HG03066 (cell line): ENCODE results near the gene ERBB2.

ENCODE experiments used
- ATAC-seq: cut with Tn5 transposase; IDR thresholded peaks from one replicate; pipeline ENCODE4 v1.9.1; 2021; ENCODE audit warnings: low read depth; ENCODE audit not compliant: unreplicated experiment

The ERBB2 gene

DNA sequence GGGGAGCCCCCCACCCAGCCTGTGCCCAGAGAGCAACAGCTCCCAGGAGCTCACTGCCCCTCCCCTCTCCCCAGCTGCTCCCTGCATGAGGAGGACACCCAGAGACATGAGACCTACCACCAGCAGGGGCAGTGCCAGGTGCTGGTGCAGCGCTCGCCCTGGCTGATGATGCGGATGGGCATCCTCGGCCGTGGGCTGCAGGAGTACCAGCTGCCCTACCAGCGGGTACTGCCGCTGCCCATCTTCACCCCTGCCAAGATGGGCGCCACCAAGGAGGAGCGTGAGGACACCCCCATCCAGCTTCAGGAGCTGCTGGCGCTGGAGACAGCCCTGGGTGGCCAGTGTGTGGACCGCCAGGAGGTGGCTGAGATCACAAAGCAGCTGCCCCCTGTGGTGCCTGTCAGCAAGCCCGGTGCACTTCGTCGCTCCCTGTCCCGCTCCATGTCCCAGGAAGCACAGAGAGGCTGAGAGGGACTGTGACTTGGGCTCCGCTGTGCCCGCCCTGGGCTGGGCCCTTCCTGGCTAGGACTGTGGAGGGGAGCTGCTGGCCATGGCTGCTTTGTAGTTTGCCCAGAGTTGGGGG lies 34.1 kb upstream of the ERBB2 start:
- ATAC-seq = no peak

DNA sequence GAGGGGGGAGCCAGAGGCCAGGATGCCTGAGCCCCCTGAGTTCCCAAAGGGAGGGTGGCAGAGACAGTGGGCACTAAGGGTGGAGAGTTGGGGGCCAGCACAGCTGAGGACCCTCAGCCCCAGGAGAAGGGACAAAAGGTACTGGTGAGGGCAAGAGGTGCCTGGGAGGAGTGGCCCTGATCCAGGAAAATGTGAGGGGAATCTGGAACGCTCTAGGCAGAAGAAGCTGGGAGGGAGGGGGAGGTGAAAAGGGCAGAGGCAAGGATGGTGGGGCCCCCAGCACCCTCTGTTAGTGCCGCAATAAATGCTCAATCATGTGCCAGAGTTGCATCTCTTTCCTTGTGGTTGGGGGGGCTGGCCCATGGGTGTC lies 33.6 kb upstream of the ERBB2 start:
- ATAC-seq = no peak

DNA sequence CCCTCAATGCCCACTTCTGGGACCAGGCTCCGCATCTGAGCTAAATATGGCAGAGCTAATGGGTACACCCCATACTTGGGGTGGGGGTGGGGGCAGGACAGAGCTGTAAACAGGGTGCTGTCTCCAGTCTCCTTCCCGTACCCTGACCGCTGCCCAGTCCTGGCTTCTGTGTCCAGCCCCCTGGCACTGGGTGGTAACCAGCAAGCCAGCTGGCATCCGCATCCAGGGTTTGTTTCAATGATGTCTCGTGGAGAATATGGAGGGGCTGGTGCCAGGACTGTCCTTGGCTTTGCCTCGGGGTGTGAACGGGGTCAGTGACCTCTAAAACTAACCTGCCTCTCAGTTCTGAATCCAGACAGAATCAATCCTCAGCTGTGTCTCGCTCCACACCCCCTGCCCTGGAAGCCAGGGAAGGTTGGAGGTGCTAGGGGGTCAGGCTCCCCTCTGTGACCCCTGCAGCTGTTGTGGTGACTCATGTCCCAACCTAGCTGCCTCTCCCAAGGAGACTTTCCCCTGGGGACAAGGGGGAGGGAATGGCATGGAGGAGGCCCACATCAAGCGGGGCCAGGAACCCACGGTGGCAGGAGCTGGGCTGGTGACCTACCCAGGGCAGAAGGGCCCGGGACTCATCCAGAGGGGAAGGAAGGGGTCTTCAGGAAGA lies 33.1 kb upstream of the ERBB2 start:
- no peak for ATAC-seq

DNA sequence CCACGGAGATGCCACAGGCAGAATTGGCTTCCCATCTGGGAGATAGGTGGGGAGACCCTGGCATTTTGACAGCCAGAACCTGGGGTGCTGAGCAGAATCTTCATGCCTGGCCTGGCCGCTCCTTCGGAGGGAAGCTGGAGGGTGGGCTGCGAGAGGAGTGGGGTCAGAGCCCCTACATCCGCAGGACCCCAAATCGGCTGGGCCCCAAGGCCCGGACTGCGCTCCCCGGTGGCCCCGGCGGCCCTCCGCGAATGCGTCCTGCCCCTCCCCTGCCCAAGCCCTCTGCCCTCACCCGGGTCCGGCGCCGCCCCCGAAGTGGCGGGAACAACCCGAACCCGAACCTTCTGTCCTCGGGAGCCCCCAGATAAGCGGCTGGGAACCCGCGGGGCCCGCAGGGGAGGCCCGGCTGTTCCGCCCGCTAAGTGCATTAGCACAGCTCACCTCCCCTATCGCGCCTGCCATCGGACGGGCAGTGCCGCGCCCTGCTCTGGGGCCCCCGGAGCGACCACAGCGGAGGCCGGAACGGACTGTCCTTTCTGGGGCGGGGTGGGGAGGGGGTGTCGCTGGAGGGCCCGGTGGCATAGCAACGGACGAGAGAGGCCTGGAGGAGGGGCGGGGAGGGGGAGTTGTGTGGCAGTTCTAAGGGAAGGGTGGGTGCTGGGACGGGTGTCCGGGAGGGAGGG lies 32.5 kb upstream of the ERBB2 start:
- ATAC-seq = no peak

DNA sequence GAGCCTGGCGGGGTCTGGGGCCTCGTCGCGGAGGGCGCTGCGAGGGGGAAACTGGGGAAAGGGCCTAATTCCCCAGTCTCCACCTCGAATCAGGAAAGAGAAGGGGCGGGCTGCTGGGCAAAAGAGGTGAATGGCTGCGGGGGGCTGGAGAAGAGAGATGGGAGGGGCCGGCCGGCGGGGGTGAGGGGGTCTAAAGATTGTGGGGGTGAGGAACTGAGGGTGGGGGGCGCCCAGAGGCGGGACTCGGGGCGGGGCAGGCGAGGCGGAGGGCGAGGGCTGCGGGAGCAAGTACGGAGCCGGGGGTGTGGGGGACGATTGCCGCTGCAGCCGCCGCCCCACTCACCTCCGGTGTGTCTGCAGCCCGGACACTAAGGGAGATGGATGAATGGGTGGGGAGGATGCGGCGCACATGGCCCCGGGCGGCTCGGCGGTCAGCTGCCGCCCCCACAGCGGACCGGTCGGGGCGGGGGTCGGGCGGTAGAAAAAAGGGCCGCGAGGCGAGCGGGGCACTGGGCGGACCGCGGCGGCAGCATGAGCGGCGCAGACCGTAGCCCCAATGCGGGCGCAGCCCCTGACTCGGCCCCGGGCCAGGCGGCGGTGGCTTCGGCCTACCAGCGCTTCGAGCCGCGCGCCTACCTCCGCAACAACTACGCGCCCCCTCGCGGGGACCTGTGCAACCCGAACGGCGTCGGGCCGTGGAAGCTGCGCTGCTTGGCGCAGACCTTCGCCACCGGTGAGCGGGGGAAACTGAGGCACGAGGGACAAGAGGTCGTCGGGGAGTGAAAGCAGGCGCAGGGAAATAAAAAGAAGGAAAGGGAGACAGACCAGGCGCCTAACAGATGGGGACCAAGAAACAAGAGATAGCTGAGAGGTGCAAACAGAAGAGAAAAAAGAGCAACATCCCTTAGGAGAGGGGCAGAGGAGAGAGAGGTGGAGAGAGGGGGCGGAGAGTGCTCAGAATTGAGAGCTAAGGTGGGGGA lies 31.6 kb upstream of the ERBB2 start, which contains the start of gene PNMT:
Gene PNMT, plus strand, starts transcription at position 509 of the 980 bp plus-strand sequence. Its CDS starts 23 bp downstream, at position 532.
- no peak for ATAC-seq

DNA sequence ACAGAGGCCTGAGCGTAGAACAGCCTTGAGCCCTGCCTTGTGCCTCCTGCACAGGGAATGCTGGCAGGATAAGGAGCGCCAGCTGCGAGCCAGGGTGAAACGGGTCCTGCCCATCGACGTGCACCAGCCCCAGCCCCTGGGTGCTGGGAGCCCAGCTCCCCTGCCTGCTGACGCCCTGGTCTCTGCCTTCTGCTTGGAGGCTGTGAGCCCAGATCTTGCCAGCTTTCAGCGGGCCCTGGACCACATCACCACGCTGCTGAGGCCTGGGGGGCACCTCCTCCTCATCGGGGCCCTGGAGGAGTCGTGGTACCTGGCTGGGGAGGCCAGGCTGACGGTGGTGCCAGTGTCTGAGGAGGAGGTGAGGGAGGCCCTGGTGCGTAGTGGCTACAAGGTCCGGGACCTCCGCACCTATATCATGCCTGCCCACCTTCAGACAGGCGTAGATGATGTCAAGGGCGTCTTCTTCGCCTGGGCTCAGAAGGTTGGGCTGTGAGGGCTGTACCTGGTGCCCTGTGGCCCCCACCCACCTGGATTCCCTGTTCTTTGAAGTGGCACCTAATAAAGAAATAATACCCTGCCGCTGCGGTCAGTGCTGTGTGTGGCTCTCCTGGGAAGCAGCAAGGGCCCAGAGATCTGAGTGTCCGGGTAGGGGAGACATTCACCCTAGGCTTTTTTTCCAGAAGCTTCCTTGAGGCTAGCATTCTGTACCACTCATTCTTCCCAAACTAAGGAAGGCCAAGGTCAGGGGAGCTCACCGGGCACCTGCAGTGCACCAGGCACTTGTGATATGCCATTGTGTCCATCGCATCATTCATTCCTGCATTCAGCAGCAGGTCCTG lies 29.7 kb upstream of the ERBB2 start:
- ATAC-seq = no peak

DNA sequence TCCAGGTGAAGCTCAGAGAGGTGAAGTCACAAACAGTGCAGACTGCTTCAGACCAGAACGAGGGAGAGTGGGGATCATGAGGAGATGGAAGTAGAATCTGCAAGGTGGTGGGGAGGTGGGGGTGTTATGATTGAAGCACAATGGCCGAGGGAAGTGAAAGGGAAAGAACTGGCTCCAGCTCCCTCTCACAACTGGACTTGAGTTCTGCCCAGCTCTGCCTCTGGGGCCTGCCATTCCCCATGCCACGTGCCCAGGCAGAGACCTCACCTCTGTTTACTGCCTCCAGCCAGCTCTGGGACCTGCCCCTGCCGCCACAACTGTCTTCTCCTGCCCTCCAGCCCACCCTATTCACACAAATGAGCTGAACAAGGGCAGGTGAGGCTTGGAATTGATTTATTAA lies 29.1 kb upstream of the ERBB2 start:
- no peak for ATAC-seq

DNA sequence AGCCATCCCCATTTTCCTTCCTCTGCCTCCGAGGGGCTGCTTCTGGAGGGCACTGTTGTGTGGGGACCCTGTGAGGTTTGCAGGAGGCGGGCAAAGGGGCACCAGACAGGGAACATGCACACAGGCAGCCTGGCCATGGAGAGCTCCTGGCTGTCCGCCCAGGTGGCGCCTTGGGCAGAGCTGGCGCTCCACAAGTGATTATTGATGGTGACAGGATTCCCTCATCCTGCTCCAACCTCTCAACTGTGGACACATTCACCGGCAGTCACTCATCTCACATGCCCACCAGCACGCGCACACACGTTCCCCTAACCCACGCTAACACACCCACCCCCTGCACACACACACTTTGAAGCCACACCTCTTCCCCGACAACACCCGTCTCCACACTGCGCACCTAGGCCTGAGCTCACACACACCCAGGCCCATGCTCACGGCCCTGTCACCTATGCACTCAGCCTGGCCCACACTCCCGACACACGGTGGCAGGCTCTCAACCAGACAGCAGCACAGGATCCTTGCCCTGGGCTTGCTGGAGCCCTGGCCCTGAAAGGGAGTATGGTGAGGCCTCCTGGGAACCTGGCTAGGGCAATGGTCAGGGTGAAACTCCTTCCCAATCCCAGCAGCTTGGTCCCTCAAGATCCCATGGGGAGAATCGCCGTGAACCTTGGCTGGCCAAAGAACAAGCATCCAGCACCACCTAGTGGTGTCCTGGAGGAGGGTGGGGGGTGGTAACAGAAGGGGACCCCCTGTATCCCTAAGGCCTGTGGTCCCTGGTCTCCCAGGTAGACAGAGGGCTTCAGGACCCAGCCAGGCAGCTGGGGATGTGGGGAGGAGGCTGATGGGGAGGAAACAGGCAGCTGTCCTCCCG lies 28.0 kb upstream of the ERBB2 start:
- no peak for ATAC-seq

DNA sequence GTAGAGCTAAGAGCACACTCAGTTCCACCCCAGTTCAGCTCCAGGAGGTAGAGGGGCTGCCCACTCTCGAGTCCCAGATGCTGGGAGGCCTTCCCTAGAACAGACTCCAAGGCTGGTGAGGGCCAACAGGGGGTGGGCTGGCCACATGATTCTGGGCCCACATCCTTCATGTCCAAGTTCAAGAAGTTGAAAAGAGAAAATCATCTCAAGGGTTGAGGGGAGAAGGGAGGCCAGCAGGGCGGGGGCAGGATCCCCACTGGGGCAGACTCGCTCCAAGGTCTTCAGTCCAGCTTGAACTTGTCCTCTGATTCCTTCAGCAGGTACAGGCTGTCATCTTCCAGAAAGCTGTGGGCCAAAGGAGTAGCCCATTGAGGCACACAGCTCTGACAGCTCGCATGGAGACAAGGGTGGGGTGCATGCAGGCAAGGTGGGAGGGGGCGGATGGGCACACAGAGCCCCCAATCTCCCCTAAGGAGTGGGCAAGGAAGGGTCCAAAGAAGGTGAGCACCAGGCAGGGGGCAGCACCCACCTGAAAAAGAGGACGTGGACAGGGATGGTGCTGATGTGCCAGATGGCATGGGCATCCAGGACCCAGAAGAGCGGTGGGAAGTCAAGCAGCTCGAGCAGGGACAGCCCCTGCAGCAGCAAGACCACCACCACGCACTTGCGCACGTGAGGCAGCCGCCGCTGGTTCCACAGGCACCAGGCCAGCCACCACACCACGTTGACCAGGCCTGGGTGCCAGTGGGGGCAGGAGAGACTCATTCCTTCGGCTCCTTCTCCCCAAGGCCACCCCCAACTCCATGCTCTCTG lies 27.1 kb upstream of the ERBB2 start:
- no peak for ATAC-seq

DNA sequence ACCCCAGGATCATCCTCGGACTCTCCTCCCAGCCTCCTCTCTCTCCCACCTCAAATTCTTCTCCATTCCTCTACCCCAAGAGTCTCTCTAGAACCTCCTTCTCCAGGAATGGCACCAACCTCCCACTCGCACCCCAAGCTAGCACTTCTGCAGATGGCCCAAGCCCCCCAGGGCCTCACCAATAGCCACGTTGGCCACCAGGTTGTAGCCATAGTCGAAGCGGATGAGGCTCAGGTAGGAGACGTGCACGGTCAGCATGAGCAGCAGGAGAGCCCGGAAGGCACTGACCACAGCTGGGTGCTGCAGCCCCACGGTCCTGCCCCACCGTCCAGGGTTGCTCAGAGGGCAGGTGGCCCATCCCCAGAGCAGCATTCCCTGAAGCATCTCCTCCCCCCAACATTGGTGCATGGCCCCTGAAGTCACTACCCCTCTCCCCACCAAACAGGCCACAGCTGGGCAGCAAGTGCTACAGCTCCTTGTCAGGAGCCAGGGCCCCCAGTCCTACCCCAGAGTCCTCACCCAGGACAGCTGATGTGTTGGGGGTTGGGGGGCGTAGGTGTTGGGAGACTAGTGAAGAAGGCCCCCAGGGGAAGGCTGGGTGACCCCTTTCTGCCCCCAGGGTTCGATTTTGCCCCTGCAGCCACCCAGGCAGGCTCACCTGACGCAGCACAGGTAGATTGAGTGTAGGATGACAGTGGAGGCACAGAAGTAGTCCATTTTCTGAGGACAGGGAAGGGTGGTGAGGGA lies 26.4 kb upstream of the ERBB2 start:
- no peak for ATAC-seq

DNA sequence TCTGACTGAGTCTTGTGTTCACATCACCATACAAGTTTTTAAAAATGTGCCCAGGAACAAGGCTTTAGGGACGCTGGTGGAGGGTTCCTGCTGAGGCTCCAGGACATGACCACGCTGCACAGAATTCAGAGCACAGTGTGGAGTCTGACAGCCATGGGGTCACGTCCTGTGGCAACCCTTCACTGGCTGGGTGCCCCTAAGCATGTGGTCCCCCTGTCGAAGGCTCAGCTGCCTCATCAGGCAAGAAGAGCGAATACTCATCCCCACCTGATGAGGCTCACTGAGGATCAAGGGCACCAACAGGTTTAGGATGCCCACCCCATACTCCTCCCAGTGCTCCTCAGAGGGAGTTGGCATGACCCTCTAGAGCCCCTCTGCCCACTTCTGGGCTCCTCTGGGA lies 25.7 kb upstream of the ERBB2 start:
- no peak for ATAC-seq

DNA sequence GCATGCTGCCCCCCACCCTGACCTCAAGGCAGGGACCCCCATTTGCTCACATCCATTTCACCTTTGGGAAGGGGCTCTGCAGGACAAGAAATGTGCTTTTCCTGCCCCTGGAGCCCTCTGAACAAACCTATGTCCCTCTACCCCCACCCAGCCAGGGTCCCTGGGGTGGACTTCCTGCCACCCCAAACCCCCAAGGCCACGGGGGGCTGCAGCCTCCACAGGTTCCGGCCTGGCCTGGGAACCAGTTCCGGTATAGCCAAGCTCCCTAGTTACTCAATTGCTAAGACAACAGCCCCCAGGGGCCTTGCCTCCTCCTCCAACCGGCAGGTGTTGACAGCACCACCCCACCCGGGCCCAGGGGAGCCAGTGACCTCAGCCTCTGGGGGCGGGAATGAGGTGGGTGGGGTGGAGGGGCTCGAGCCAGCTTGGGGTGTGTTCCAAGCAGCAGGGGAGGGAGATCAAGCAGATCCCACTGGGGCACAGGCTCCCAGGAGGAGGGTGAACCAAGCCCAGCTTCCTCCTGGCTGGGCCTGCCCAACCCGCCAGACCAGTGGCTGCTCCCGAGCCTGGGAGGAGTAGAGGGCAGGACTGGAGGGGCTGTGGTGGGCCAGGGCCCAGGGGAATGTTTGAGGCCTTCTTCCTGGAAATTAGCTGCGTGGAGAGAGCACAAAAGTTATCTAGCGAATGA lies 25.0 kb upstream of the ERBB2 start:
- ATAC-seq = no peak

DNA sequence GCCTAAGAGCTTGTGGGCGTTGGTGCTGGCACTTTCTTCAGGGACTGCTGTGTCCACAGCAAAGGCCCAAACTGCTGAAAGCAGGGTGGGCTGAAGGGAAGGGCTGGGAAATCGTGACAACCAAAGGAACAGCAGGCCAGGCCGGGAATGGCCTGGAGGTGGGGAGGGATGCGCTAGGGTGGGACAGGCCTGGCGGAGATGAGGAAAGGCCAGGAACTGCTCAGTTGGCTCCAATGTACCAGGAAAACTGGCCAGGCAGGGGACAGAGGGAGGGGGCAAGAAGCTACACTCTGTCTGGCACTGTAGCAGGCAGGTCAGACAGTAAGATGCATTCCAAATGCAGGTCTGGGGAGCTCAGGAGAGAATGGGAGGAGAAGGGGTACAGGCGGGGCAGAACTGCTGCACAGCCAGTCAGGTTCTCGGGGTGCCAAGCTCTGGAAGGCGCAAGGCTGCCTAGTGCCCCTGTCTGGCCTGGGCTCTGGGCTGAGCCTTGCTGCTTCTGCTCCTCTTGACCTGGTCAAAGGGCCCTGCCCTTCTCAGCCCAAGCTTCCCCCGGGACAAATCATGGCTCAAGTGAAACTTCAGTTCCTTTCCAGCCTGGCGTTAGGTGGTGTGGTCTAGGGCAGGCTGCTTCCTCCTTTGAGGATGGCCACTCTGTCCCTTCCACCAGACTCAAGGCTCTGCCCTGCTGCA lies 24.3 kb upstream of the ERBB2 start:
- ATAC-seq = no peak

DNA sequence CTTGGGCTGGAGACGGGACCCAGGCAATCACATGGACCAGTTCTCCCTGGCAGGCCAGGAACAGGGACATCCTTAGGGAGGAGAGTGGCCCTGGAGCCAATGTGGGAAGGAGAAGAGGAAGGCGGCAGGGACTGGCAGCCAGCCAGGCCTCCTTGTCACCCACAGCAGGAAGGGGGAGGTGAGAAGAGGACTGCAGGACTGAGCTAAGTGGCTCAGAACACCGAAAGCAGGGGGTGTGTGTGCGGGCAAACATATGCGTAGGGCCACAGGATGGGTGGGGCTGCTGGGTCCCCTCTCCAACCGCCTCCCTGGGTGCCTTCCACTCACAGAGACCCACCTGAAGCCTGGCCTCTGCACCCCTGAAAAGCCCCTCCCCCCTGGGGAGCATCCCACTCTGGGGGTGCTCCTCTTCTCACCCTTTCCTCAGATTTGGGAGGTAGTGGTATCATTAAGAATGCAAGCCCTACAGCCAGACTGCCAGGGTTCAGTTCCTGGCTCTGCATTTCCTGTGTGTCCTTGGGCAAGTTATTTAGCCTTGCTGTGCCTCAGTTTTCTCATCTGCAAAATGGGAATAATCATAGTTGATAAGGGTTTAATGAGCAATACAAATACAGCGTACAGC lies 23.6 kb upstream of the ERBB2 start:
- ATAC-seq = no peak

DNA sequence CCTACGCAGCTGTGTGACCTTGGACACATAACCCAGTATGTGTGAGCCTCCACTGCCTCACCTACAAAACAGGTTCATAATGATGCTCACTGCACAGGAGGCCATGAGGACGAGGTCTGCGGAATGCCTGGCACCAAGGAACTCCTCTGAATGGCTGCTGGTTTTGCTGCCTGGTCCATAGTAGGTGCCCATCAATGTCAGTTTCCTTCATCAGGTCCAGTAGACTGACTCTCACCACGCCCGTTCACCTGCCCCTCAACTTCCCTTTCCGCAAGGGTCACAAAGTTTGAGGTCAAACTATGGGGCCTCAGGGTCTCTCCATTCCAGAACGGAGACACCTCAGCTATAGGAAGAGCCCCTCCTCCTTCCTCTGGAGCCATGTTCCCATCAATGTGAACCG lies 22.8 kb upstream of the ERBB2 start:
- no peak for ATAC-seq
